SK-N-SH (cell line): ENCODE data around the gene P2RY14. TPM values are rescaled to one million over a fixed set of nuclear protein-coding genes. Genes with fewer than 3 reads are reported as not detected.
A peak's percentile ranks its signal among the peaks of the same experiment; 100 is the strongest.

ENCODE experiments used
- CTCF ChIA-PET: fragments of 300-600, 350-600 bp; formaldehyde crosslinking; extraction: SDS; loops from one replicate; lab custom pipeline; 2021; lab: Yijun Ruan, JAX
- POLR2A ChIA-PET: fragments of 350-600 bp; sonication (Branson Sonifier 250); formaldehyde crosslinking; extraction: SDS; loops from one replicate; lab custom pipeline; 2020; ENCODE audit warnings: antibody characterized with exemption, inconsistent platforms; lab: Yijun Ruan, JAX
- DNase-seq: peaks from one replicate; pipeline ENCODE4 v3.0.0; 2012
- H2AFZ ChIP-seq: fragments of 200-600 bp; sonication (generic); 2 replicates; pipeline ENCODE4 v1.8.1; 2016; ENCODE audit warnings: antibody characterized with exemption, mild to moderate bottlenecking, low read depth
- H3F3A ChIP-seq: fragments of 200-600 bp; sonication (generic); replicated peaks from 2 replicates; pipeline ENCODE3; 2016; ENCODE audit warnings: antibody characterized with exemption, mild to moderate bottlenecking; ENCODE audit not compliant: insufficient read depth
- H3K27ac ChIP-seq, 2 experiments: fragments of 200-500 bp in 1 of 2; fragments of 200-600 bp in 1 of 2; sonication (Bioruptor generic) in 1 of 2; sonication (generic), shearing (Covaris generic) in 1 of 2; 2 replicates each; pipeline versions ENCODE4 v1.5.1 to v1.6.1; 2014 to 2016; ENCODE audit warnings: low read depth in 2 of 2, inconsistent platforms in 1 of 2, low read length in 1 of 2, mild to moderate bottlenecking in 1 of 2, mixed read lengths in 1 of 2
- H3K27me3 ChIP-seq: fragments of 200-600 bp; sonication (generic), shearing (Covaris generic); 2 replicates; pipeline ENCODE4 v1.6.1; 2016; ENCODE audit warnings: mixed run types; ENCODE audit not compliant: insufficient read depth
- H3K36me3 ChIP-seq, 2 experiments: fragments of 200-500 bp in 1 of 2; fragments of 200-600 bp in 1 of 2; sonication (Bioruptor generic) in 1 of 2; sonication (generic) in 1 of 2; replicated peaks in 1 of 2; 2 replicates each; pipeline versions ENCODE3 to v1.5.1; 2014 to 2016; ENCODE audit warnings: low read length in 1 of 2, mild to moderate bottlenecking in 1 of 2; ENCODE audit not compliant: insufficient read depth in 2 of 2, control insufficient read depth in 1 of 2
- H3K4me1 ChIP-seq, 2 experiments: fragments of 200-500 bp in 1 of 2; fragments of 200-600 bp in 1 of 2; sonication (Bioruptor generic) in 1 of 2; sonication (generic), shearing (Covaris generic) in 1 of 2; 2 replicates each; pipeline versions ENCODE4 v1.5.1 to v1.6.1; 2014 to 2016; ENCODE audit warnings: low read depth in 1 of 2, low read length in 1 of 2, mixed run types in 1 of 2; ENCODE audit not compliant: insufficient read depth in 2 of 2, control insufficient read depth in 1 of 2
- H3K4me2 ChIP-seq: fragments of 200-600 bp; sonication (generic), shearing (Covaris generic); 2 replicates; pipeline ENCODE4 v1.6.1; 2017; ENCODE audit warnings: mixed run types
- H3K4me3 ChIP-seq, 2 experiments: fragments of 200-500 bp in 1 of 2; fragments of 200-600 bp in 1 of 2; sonication (Bioruptor generic) in 1 of 2; sonication (generic), shearing (Covaris generic) in 1 of 2; 2 replicates each; pipeline versions ENCODE4 v1.5.1 to v1.8.1; 2014 to 2016; ENCODE audit warnings: low read depth in 2 of 2, inconsistent platforms in 1 of 2, low read length in 1 of 2, mild to moderate bottlenecking in 1 of 2, mixed read lengths in 1 of 2, moderate library complexity in 1 of 2
- H3K79me2 ChIP-seq: fragments of 200-600 bp; sonication (generic); 2 replicates; pipeline ENCODE4 v1.8.1; 2017; ENCODE audit warnings: mild to moderate bottlenecking; ENCODE audit not compliant: insufficient read depth
- H3K9ac ChIP-seq: fragments of 200-600 bp; sonication (generic); 2 replicates; pipeline ENCODE4 v1.6.1; 2017; ENCODE audit warnings: mixed run types
- H3K9me2 ChIP-seq: fragments of 200-600 bp; sonication (generic); 2 replicates; pipeline ENCODE4 v1.6.1; 2017; ENCODE audit warnings: mixed run types
- H3K9me3 ChIP-seq: fragments of 200-600 bp; sonication (generic); 2 replicates; pipeline ENCODE4 v1.6.1; 2017; ENCODE audit warnings: mixed run types, mild to moderate bottlenecking, moderate library complexity
- H4K20me1 ChIP-seq: fragments of 200-600 bp; sonication (generic); 2 replicates; pipeline ENCODE4 v1.6.1; 2017; ENCODE audit warnings: mild to moderate bottlenecking, mixed run types; ENCODE audit not compliant: insufficient read depth
- EZH2phosphoT487 ChIP-seq: fragments of 200-600 bp; sonication (generic); IDR thresholded peaks from 2 replicates; pipeline ENCODE4 v1.6.1; 2017; ENCODE audit warnings: low read depth, mixed run types, mild to moderate bottlenecking, antibody characterized with exemption, moderate library complexity, borderline replicate concordance
- FOSL2 ChIP-seq: IDR thresholded peaks from 2 replicates; pipeline ENCODE4 v1.4.0; 2012; ENCODE audit warnings: low read depth, mild to moderate bottlenecking, moderate library complexity, borderline replicate concordance
- JUND ChIP-seq: IDR thresholded peaks from 2 replicates; pipeline ENCODE4 v1.4.0; 2012
- MEF2A ChIP-seq: IDR thresholded peaks from 2 replicates; pipeline ENCODE4 v1.4.0; 2012; ENCODE audit warnings: low read depth, borderline replicate concordance
- NRF1 ChIP-seq: IDR thresholded peaks from 2 replicates; pipeline ENCODE4 v1.6.1; 2012; ENCODE audit warnings: low read depth, mild to moderate bottlenecking, low read length
- RCOR1 ChIP-seq: fragments of 150-350 bp; IDR thresholded peaks from 2 replicates; pipeline ENCODE4 v1.6.1; 2017; ENCODE audit warnings: antibody characterized with exemption, low read length
- REST ChIP-seq: IDR thresholded peaks from 2 replicates; pipeline ENCODE4 v1.6.1; 2012; ENCODE audit warnings: mild to moderate bottlenecking, low read depth, low read length, moderate library complexity
- RXRA ChIP-seq: IDR thresholded peaks from 2 replicates; pipeline ENCODE4 v1.4.0; 2012; ENCODE audit warnings: low read depth, mild to moderate bottlenecking, borderline replicate concordance
- TAF1 ChIP-seq: IDR thresholded peaks from 2 replicates; pipeline ENCODE4 v1.6.1; 2012; ENCODE audit warnings: low read depth, mild to moderate bottlenecking, low read length, moderate library complexity, borderline replicate concordance
- TCF12 ChIP-seq: IDR thresholded peaks from 2 replicates; pipeline ENCODE4 v1.4.0; 2012
- TEAD4 ChIP-seq: IDR thresholded peaks from 2 replicates; pipeline ENCODE4 v1.4.0; 2012; ENCODE audit warnings: mild to moderate bottlenecking, borderline replicate concordance; ENCODE audit not compliant: insufficient read depth
- YY1 ChIP-seq: IDR thresholded peaks from 2 replicates; pipeline ENCODE4 v1.4.0; 2012; ENCODE audit warnings: low read depth, mild to moderate bottlenecking
- WGBS: methylation state at CpG from one replicate; pipeline ENCODE4 v1.1.6; 2017; ENCODE audit warnings: low lambda C conversion rate; 5-methylcytosine and 5-hydroxymethylcytosine counted together
- polyA plus RNA-seq, 3 experiments: library from polyadenylated mRNA; depleted of rRNA; stranded (reverse); fragments of >200 nt; gene quantifications; 2 replicates each; pipeline ENCODE4 v1.2.3, GENCODE V29; 2012
- TF ChIP-seq, protein P1 (sequence below): fragments of 150-350 bp; IDR thresholded peaks from 2 replicates; pipeline ENCODE4 v1.6.1; 2016; ENCODE audit warnings: mild to moderate bottlenecking, low read depth, low read length
- TF ChIP-seq, protein P2 (sequence below): fragments of 150-350 bp; IDR thresholded peaks from 2 replicates; pipeline ENCODE4 v1.6.1; 2017; ENCODE audit warnings: antibody characterized with exemption, low read length, low read depth, borderline replicate concordance
- TF ChIP-seq, protein P3 (sequence below): IDR thresholded peaks from 2 replicates; pipeline ENCODE4 v1.4.0; 2012; ENCODE audit warnings: low read depth, borderline replicate concordance

P2RY14 gene
- polyA plus RNA-seq, 1 of the 3 experiments (the other 2 are of a cell fraction), result not detected

DNA sequence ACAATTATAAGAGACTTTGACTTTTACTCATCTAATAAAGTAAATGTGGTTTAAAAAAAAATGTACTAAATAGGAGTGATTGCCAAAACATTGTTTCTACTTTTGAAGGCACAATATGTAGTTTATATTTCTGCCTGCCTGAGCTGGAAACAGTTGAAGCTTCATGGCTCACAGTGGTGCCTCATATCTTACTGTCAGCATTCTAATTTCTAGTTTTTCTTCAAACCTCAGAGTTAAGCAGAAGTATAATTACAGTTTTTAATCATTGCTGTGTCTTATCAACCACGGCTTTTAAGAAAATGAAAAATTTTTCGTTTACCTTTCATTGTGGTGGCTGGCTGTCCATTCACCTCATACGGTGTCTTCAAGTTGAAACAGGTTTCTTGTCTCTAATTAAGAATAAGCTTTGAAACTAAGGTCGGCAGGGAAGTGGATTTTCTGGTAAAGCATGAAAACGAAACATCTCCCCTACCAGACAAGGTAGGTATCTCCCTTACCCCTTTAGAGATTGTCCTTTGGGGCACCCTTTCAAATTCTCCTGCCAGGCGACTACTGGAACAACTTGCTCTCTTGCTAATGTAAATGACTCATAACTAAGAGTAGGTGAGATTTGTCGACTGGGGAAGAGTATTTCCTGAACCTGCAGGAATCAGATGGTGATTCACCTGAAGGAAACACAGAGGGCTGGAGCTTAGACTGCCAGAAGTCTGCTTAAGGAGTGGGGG, 38.1 kb upstream of the P2RY14 start, which contains the start of gene GPR87:
GPR87 (minus strand) TSS at position 554 of the 725 bp plus-strand sequence. CDS start 16,720 bp downstream, outside the sequence.
- no peak within 1 kb of the TSS for H3K4me2 ChIP-seq
- H3K9me2 ChIP-seq, result no peaks in the 10 kb centered on the region
- 33% methylated on average over 7 of the region's 7 CpGs for WGBS
- H3K4me1 ChIP-seq, result peaks cover 0 to 27% of the 10 kb centered on the region in 2 experiments; a peak in 3 of 4 replicates
- H3K36me3 ChIP-seq, result no peaks in the 10 kb centered on the region
- no peaks in the 10 kb centered on the region for H4K20me1 ChIP-seq
- no peak for DNase-seq
- ChIA-PET CTCF (interaction anchor here (0.9 to 1.7 kb wide), 2 partner anchors 10 to 148 kb away, joined by 3 to 7 read pairs; no protein-coding TSS in a partner anchor), POLR2A (no interaction called here)
- no peaks in the 10 kb centered on the region for H3F3A ChIP-seq
- H3K4me3 ChIP-seq, result no peak within 1 kb of the TSS
- H3K27ac ChIP-seq, result peak within 1 kb of the TSS; percentile 38 to 39; a peak in 3 of 4 replicates
- no peak within 1 kb of the TSS for H3K9ac ChIP-seq
- H2AFZ ChIP-seq, result no peak within 1 kb of the TSS
- H3K79me2 ChIP-seq, result no peaks in the 10 kb centered on the region
- H3K27me3 ChIP-seq, result no peaks in the 10 kb centered on the region
- TF ChIP-seq YY1 (no peak), TAF1 (no peak), RCOR1 (no peak), JUND (peak; percentile 31), TCF12 (no peak; the same call in 1 of the 2 replicates), RXRA (no peak), FOSL2 (peak; percentile 49; the same call in 1 of the 2 replicates), TEAD4 (no peak)
- TF ChIP-seq, protein P1, sequence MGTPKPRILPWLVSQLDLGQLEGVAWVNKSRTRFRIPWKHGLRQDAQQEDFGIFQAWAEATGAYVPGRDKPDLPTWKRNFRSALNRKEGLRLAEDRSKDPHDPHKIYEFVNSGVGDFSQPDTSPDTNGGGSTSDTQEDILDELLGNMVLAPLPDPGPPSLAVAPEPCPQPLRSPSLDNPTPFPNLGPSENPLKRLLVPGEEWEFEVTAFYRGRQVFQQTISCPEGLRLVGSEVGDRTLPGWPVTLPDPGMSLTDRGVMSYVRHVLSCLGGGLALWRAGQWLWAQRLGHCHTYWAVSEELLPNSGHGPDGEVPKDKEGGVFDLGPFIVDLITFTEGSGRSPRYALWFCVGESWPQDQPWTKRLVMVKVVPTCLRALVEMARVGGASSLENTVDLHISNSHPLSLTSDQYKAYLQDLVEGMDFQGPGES, result no peak
- no peaks in the 10 kb centered on the region; the same call in 1 of the 2 replicates for H3K9me3 ChIP-seq

DNA sequence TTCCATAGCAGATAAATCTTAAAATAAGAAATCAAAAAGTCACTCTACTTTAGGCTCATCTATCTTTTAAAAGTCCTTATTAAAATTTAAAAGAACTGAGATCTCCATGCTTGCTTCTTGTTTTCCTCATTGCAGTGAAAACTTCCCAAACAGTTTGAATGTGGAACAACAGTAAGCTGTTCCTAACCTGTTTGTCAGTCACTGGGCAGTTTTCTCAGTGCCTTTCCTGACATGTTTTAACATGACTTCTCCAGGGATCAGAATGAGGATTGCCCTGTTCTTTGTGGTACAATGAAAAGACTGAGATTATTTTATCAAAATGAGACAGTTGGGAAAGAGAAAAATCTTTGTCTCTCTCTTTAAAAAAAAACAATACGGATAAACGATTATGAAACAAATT, 37.5 kb upstream of the P2RY14 start:
- 87% methylated on average over 2 of the region's 2 CpGs for WGBS
- Histone ChIP-seq H3K36me3 (no peaks in the 10 kb centered on the region), H3K9ac (no peak overlapping the region), H3K4me2 (no peak overlapping the region), H3K27me3 (no peaks in the 10 kb centered on the region), H3K9me3 (no peaks in the 10 kb centered on the region; the same call in 1 of the 2 replicates), H4K20me1 (no peaks in the 10 kb centered on the region), H3K27ac (peak overlapping the region; percentile 38 to 39; a peak in 1 of 4 replicates), H2AFZ (no peak overlapping the region), H3K4me3 (no peak overlapping the region), H3K79me2 (no peaks in the 10 kb centered on the region), H3K4me1 (peaks cover 0 to 26% of the 10 kb centered on the region in 2 experiments; a peak in 3 of 4 replicates), H3K9me2 (no peaks in the 10 kb centered on the region), H3F3A (no peaks in the 10 kb centered on the region)
- POLR2A ChIA-PET, result no interaction called here
- DNase-seq, result no peak
- TF ChIP-seq EZH2phosphoT487 (no peak), MEF2A (no peak), JUND (no peak), YY1 (no peak), NRF1 (no peak), FOSL2 (no peak), REST (no peak), RCOR1 (no peak)
- TF ChIP-seq, protein P2, sequence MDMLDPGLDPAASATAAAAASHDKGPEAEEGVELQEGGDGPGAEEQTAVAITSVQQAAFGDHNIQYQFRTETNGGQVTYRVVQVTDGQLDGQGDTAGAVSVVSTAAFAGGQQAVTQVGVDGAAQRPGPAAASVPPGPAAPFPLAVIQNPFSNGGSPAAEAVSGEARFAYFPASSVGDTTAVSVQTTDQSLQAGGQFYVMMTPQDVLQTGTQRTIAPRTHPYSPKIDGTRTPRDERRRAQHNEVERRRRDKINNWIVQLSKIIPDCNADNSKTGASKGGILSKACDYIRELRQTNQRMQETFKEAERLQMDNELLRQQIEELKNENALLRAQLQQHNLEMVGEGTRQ, result no peak
- TF ChIP-seq, protein P3, sequence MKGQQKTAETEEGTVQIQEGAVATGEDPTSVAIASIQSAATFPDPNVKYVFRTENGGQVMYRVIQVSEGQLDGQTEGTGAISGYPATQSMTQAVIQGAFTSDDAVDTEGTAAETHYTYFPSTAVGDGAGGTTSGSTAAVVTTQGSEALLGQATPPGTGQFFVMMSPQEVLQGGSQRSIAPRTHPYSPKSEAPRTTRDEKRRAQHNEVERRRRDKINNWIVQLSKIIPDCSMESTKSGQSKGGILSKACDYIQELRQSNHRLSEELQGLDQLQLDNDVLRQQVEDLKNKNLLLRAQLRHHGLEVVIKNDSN, result no peak
- CTCF ChIA-PET, result interaction anchor here (0.9 to 1.7 kb wide), 2 partner anchors 10 to 148 kb away, joined by 3 to 7 read pairs; no protein-coding TSS in a partner anchor
